Measurements from ENCODE around the gene MPZL1.
"Not testable (repeated sequence)": the region's sequence is repeated elsewhere in the genome, so short reads cannot be mapped to it uniquely, and the experiment has no call there.

MPZL1 gene

DNA sequence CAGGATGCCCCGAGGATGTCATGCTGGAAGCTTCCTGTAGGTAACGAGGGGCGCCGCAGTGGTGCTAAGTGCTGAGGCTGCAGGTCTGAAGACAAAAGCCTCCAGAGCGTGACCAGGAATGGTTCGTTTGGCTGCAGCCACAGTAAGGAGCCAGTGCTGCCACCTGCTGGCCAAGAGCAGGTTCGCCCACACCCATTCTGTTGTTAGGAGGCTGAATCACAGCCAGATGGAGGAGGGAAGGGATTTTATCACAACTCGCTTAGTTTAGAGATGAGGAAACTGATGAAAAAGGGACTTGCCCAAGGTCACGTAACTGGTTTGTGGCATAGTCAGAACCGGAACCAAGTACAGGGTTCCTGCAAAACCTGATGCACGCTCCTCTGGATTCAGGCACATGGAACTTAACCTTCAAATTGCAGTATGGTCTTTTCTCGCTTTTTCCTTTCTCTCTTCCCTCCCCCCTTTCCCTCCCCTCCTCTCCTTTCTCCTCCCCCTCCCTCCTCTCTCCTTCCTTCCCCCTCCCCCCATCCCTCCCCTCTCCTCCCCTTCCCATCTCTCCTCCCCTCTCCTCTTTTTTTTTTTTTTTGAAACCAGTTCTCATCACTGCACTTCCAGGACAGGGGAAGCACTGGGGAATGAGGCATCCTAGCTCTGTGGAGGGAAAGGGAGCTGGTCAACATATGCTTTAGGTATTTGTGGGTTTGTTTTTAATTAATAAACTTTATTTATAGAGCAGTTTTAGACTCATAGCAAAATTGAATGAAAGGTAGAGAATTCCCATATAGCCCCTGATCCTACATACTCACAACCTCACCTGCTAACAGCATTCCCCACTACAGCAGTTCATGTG is 81.8 kb downstream of the MPZL1 start:
- FAIRE-seq (peak; percentile 85), DNase-seq (ENCODE audit: insufficient read length, low spot score) (peak; percentile 93)

DNA sequence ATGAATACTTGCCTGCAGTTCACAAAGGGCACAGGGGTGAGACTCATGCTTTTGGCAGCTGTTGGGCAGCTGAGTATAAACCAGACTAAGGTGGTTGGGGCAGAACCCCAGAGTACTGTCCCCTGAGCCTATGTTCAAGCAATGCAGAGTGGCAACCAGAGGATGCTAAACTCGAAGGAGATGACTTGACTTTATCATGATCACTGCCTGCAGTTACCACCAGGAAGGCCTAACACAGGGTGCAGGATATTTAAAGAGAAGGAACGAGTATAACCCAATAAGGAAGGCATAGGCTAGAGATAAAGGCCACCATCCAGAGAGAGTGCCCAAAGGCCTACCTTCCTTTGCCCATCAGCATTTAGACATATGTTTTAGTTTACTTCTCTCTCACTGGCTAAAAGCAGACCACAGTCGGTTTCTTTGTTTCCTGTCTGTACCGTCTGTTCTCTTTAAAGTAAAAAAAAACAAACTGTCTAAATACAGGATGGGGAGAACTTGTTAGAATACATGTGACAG is 83.3 kb downstream of the MPZL1 start:
- FAIRE-seq: no peak

DNA sequence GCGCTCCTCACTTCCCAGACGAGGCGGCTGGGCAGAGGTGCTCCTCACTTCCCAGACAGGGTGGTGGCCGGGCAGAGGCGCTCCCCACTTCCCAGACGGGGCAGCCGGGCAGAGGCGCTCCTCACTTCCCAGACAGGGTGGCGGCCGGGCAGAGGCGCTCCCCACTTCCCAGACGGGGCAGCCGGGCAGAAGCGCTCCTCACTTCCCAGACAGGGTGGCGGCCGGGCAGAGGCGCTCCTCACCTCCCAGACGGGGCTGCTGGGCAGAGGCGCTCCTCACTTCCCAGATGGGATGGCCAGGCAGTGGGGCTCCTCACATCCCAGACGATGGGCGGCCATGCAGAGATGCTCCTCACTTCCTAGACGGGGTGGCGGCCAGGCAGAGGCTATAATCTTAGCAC is 84.5 kb downstream of the MPZL1 start:
- not testable (repeated sequence) for DNase-seq (ENCODE audit: insufficient read length, low spot score); FAIRE-seq

More for the DNA sequence above, 83.3 kb downstream of the MPZL1 start:
- DNase-seq (ENCODE audit: insufficient read length, low spot score): no peak

DNA sequence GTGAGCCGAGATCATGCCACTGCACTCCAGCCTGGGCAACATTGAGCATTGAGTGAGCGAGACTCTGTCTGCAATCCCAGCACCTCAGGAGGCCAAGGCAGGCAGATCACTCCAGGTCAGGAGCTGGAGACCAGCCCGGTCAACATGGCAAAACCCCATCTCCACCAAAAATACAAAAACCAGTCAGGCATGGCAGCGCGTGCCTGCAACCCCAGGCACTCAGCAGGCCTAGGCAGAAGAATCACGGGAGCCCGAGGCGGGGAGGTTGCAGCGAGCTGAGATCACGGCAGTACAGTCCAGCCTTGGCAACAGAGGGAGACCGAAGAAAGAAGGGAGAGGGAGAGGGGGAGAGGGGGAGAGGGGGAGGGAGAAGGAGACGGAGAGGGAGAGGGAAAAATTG is 84.9 kb downstream of the MPZL1 start:
- not testable (repeated sequence) for FAIRE-seq; DNase-seq (ENCODE audit: insufficient read length, low spot score)

DNA sequence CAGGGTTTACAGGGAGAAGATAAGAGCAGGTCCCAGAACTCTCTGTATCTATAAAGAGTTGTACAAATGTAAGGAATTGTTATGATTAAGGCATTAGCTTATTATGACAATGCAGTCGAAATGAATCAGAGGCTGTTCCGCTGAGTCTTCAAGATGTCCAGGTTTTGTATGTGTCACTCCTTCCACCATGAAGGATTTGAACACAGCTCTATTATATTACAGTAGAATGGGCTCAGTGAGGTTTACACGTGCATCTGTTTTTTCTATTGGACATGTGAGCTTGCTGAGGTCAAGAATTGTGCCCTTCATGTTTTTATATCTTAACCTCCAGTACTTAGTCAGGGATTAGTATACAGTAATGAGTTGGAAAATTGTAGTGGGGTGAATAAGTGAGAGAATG is 86.3 kb downstream of the MPZL1 start:
- FAIRE-seq (no peak), DNase-seq (ENCODE audit: insufficient read length, low spot score) (no peak)

DNA sequence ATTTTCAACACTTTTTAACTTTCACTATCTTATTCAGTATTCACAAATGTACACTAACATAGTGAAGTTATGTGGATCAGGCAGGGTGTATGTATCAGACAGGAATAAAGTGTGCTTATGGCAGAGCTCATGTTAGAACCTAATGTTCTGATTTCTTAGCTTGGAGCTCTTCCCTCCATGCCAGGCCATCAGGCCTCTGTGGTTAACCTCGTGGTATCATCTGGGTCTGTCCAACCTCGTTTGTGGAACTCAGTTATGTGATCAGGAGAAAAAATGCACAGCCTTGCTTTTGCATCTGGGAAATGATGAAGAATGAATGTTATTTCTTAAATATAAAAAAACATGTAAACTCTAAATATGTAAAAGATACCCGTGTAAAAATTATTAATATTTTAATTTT is 86.9 kb downstream of the MPZL1 start:
- no peak for DNase-seq (ENCODE audit: insufficient read length, low spot score)
- no peak for FAIRE-seq

DNA sequence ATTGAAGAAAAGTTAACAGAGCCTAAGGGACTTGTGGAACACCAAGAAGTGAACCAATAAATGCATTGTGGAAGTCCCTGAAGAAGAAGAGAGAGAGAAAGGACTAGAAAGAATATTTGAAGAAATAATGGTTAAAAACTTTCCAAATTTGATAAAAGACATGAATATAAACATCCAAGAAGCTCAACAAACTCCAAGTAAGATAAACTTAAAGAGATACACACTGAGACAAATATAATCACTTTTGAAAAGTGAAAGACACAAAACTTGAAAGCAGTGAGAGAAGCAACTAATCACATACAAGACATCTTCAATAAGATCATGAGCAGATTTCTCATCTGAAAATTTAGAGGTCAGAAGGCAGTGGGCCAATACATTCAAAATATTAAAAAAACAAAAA is 91.2 kb downstream of the MPZL1 start:
- FAIRE-seq: no peak
- no peak for DNase-seq (ENCODE audit: insufficient read length, low spot score)

DNA sequence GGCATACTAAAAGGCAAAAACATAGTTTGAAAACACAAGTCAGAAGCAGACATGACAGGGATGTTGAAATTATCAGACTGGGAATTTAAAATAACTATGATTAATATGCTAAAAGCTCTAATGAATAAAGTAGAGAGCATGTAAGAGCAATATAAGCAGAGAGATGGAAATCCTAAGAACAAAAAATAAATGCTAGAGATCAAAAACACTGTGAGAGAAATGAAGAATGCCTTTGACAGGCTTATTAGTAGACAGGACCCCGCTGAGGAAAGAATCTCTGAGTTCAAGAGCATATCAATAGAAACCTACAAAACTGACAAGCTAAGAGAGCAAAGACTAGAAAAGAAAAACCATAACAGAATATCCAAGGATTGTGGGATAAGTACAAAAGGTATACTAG is 93.9 kb downstream of the MPZL1 start:
- FAIRE-seq (no peak), DNase-seq (ENCODE audit: insufficient read length, low spot score) (no peak)

DNA sequence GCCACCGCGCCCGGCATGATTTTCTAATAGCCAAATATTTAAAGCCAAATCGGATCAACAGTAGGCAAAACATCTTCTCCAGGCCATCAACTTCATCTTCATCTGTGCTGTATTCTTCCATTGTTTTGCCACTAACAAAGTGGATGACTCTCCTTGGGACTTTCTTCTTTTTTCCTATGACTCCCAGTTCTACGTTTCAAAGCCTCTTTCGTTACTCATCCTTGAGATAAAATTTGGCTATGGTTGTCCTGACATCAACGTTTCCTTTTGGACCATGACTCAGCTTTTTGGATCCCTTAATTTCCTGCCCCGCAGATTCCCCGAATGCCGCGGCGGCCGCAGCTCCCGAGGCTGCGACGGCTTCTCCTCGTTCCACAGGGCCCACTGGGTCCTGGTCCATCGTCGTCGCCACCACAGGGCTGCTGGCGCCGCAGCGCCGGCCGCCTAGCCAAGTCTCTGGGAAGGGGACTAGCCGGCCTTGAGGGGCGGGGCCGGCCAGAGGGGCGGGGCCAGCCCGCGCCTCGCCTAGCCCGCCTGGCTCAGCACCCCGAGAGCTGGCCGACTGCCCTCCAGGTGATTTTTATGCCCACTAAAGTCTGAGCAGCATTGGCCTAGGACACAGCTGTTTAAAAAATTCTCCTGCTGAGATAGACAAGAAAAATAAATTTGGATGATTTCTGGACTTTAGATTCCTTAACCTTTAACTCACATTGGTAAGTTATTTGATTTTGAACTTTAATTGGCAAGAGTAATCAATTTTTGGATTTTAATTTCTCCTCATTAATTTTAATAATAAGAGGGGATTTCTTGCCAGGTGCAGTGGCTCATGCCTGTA is 98.3 kb downstream of the MPZL1 start:
- peak; percentile 82 for DNase-seq (ENCODE audit: insufficient read length, low spot score)
- peak; percentile 83 for FAIRE-seq

DNA sequence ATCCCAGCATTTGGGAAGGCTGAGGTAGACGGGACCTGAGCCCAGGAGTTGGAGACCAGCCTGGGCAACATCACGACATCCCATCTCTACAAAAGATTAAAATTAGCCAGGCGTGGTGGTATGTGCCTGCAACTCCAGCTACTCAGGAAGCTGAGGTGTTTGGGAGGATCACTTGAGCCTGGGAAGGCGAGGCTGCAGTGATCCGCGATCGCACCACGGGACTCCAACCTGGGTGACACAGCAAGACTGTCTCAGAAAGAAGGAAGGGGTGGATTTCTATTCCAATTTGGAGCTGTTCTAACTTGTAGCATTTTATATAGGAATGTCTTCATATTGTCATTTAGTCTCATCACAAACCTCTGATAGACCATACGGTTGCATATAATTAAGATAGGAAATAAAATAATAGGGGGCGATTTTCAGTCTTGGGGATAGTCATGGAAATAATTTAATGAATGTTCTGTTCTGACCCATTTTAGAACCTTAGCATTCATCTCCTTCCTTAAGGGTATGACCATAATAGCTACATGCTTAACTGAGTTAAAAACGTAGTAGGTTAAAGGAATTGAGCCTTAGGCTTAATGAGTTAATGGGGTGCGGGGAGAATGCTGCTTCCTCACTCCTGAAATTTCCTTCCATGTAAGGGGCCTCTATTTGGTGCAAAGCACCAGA is 99.0 kb downstream of the MPZL1 start:
- no peak for DNase-seq (ENCODE audit: insufficient read length, low spot score)
- no peak for FAIRE-seq

DNA sequence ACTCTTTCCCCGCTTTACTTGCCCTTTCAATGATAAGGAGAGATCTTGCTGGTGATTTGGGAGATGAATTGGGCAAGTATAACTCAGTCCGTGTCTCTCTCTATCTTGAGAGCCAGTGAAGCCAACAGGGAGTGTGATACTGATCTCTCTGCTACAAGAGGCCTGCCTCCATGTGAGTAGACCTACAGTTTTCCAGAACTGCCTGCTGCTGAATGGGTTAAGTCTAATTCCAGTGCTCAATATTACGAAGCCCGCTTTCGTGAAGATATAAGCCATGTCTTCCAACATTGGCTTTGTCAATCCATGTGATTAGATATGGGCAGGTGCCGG is 99.5 kb downstream of the MPZL1 start:
- no peak for FAIRE-seq
- no peak for DNase-seq (ENCODE audit: insufficient read length, low spot score)

DNA sequence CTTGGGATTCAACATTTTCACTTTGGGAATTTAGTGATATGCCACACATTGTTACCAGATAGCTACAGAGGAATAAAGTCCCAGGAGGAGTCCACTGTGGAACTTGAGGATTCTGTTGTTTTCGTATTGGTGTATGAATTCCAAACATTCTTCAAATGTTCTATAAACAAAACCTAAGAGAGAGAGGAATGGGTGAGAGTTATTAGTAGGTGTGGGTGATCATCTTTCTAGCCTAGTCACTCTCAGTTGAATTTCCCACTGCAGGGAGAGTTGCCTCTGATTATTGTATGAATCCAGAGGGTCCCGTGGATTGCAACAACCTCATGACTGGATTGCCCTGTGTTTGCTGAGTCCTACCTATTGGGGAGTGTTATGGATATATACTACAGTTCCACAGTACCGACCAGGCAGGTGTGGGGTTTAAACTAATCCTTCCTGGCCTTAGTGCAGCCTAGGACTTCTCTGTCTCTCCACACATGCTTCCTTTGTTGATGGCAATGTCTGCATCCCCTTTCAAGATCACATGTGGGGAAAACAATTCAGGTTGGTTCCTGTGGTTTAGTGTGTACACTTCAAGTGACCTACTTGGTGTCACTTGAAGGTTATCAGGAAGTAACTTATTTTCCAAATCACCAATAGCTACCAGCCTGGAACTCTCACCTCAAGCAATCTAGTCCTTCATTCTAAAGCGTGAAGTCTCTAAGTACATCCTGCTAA is 100.3 kb downstream of the MPZL1 start:
- DNase-seq (ENCODE audit: insufficient read length, low spot score) (peak; percentile 23), FAIRE-seq (no peak)

DNA sequence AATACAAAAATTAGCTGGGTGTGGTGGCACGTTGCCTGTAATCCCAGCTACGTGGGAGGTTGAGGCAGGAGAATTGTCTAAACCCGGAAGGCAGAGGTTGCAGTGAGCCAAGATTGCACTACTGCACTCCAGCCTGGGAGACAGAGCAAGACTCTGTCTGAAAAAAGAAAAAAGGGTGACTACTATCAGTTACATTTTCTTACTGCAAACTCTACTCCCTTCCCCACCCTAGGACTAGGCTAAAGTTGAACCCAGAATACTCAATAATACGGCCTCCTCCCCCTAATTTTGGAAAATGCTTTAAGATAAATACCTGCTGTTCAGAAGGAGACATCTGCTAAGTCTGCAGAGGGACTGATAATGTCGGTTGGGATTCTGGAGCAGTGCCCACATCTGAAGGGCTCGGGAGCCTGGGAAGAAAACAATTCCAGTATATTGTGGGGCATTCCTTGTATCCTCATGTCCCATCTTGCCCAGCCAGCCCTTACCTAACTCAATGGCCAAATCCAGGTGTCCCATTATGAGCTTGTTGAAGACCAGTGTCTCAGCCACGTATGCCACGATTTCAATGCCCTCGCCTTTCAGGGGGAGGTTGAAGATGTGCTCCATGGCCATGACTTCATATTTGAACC is 102.5 kb downstream of the MPZL1 start:
- FAIRE-seq: no peak
- no peak for DNase-seq (ENCODE audit: insufficient read length, low spot score)

DNA sequence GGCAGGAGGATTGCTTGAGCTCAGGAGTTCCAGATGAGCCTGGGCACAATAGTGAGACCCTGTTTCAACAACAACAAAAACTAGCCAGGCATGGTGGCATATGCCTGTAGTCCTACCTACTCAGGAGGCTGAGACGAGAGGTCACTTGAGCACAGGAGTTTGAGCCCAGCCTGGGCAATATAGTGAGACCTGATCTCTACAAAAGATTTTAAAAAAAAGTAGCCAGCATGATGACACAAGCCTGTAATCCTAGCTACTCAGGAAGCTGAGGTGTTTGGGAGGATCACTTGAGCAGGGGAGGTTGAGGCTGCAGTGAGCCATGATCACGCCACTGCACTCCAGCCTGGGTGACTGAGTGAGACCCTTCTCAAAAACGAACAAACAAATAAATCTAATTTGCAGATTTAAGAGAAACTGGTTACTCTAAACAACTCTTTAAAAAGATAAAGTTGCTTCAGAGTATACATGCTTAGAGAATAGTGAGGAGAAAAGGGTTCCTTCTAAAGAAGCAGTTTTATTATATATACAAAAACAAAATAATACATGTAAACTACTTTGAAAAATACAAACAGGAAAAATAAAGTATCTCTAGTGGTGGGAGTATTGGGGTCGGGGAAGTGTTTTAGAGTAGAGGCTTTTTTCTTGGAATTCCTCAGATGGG is 103.8 kb downstream of the MPZL1 start:
- DNase-seq (ENCODE audit: insufficient read length, low spot score): no peak
- no peak for FAIRE-seq

DNA sequence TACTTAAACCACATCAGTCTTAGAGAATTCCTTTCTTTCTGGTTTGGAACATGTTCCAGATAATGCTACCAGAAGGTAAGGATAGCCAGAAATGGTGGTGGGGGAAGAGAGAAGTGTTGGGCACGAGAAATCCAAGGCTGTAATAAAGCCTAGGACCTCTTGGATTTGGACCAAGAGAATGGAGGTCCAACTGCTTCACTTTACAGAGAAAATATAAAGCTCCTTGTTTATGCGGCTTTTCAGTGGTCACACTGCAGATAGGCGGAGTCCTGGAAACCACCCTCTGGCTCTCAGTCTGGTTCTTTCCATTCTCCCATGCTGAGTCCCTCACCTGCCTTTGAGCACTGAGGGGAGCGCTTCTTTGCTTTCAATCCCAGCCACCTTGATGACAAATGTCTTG is 104.3 kb downstream of the MPZL1 start:
- FAIRE-seq (no peak), DNase-seq (ENCODE audit: insufficient read length, low spot score) (no peak)

DNA sequence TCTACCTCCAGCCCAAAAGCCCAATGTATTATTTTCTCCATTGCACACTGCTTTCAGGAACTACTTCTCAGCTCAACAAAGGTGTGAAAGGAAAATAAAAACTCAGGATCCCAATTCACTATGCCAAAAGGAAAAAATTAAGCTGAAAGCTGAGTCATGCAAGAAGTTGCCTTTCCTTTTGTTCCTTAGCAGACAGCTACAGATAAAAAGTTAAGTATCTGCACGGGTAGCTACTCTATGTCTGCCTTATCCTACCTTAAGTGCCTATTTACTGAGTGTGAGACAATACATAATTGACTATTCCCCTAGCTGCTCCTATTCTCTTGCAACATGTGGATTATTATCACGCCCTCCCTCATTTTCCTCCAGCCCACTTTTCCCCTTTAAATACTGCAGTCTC is 108.1 kb downstream of the MPZL1 start:
- DNase-seq (ENCODE audit: insufficient read length, low spot score): no peak
- FAIRE-seq: no peak

DNA sequence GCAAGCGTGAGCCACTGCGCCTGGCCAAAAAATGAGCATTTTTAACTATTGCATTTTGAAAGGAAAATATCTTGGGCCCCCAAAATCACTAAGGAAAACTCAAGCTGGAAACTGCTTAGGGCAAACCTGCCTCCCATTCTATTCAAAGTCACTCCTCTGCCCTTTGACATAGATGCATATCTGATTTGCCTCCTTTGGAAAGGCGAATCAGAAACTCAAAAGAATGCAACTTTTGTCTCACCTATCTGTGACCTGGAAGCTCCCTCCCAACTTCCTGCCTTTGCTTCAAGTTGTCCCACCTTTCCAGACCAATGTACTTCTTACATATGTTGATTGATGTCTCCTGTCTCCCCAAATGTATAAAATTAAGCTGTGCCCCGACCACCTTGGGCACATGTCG is 108.9 kb downstream of the MPZL1 start:
- not testable (repeated sequence) for FAIRE-seq; DNase-seq (ENCODE audit: insufficient read length, low spot score)

DNA sequence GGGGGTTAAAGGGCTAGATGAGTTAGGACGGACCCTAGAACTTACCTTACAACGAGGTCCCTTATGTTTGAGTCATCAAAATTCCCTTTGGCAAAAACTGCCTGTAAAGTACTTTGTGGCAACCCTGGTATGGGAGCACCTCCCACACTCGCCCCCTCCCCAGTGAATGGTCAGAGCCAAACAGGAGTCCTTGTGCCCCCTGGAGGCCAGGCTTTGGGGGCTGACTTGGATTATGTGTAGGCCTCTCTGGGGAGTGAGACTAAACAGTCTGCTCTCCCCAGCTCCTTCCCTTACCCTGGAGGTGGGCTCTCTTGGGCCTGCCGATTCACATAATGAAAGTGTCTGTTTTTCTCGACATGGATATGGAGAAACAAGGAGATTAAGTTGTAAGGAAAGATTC is 110.9 kb downstream of the MPZL1 start:
- DNase-seq (ENCODE audit: insufficient read length, low spot score): no peak
- no peak for FAIRE-seq

DNA sequence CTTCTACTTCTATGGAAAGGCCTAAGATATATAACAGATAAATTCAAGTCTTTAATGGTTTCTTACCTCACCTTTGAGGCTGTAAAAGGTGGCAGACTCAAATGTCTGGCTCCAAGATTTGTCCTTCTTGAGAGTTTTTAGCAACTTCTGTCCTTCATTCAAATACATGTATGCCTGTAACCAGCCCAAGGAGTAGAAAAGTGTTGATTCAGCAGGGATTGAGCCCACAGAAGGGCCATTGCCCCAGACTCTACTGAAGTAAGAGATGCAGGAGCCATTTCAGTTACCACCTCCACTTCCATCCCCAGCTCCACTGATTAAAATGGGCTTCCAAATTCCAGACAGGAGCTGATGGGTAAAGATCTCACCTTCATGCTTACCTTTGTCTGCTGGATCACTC is 112.1 kb downstream of the MPZL1 start:
- DNase-seq (ENCODE audit: insufficient read length, low spot score) (no peak), FAIRE-seq (no peak)

DNA sequence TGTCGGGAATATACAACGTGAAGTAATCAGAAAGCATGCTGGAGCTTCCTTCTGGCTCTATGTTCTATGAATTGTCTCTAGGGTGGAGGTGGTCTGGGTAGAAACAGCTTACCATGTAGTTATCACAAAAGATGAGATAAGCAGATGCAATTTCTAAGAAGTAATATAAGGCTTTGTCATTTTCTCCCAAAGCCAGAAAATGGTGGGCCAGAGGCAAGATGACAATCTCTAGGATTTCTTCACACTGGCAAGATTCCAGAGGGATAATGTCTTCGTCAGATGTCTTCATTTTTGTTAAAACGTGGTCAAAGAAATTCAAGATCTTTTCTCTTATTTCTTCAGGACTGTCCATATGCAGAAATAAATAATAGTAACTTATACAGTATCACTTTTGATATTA is 114.4 kb downstream of the MPZL1 start:
- FAIRE-seq: no peak
- DNase-seq (ENCODE audit: insufficient read length, low spot score): no peak

All from HTR-8/SVneo (cell line).